RWPE2 (cell line): ENCODE measurements around the gene SEL1L3.

Experiments used
- ATAC-seq: fragments of 200-7000 bp; cut with Tn5 transposase; 3 replicates; pipeline ENCODE4 v1.9.1; 2021; ENCODE audit warnings: low read depth
- DNase-seq: peaks from one replicate; pipeline ENCODE4 v3.0.0-alpha.2; 2020; ENCODE audit warnings: low spot score
- H3K27ac ChIP-seq: fragments of 450-650 bp; 2 replicates; pipeline ENCODE4 v1.5.1; 2017; ENCODE audit warnings: mild to moderate bottlenecking; ENCODE audit not compliant: poor library complexity, severe bottlenecking
- H3K27me3 ChIP-seq: fragments of 250-450 bp; sonication (Bioruptor Pico); 2 replicates; pipeline ENCODE4 v1.5.1; 2021; ENCODE audit warnings: mild to moderate bottlenecking, moderate library complexity; ENCODE audit not compliant: insufficient read depth, poor library complexity, severe bottlenecking
- H3K36me3 ChIP-seq: fragments of 250-450 bp; sonication (Bioruptor Pico); 2 replicates; pipeline ENCODE4 v1.5.1; 2020; ENCODE audit warnings: low read depth, mild to moderate bottlenecking, moderate library complexity
- H3K4me1 ChIP-seq: fragments of 250-450 bp; sonication (Bioruptor Pico); 2 replicates; pipeline ENCODE4 v1.5.1; 2021; ENCODE audit warnings: mild to moderate bottlenecking, moderate library complexity; ENCODE audit not compliant: insufficient read depth, poor library complexity, severe bottlenecking
- H3K4me3 ChIP-seq: fragments of 250-450 bp; sonication (Bioruptor Pico); 2 replicates; pipeline ENCODE4 v1.5.1; 2021; ENCODE audit warnings: mild to moderate bottlenecking, moderate library complexity; ENCODE audit not compliant: severe bottlenecking
- H3K9me3 ChIP-seq: fragments of 250-450 bp; sonication (Bioruptor Pico); 2 replicates; pipeline ENCODE4 v1.5.1; 2021; ENCODE audit warnings: mild to moderate bottlenecking, moderate library complexity; ENCODE audit not compliant: severe bottlenecking
- CTCF ChIP-seq: fragments of 450-650 bp; IDR thresholded peaks from one replicate; pipeline ENCODE4 v1.5.1; 2017; ENCODE audit warnings: mild to moderate bottlenecking, moderate library complexity; ENCODE audit not compliant: poor library complexity, severe bottlenecking

The SEL1L3 gene

GRCh38 chr4:25753239-25753638, 109.5 kb downstream of the SEL1L3 start:
- Histone ChIP-seq H3K36me3 (no peaks in the 10 kb centered on the region), H3K4me1 (no peaks in the 10 kb centered on the region), H3K27ac (no peak overlapping the region), H3K4me3 (no peak overlapping the region), H3K9me3 (no peaks in the 10 kb centered on the region), H3K27me3 (no peaks in the 10 kb centered on the region)
- no peak for ATAC-seq
- no peak for TF ChIP-seq CTCF
- DNase-seq: no peak

DNA sequence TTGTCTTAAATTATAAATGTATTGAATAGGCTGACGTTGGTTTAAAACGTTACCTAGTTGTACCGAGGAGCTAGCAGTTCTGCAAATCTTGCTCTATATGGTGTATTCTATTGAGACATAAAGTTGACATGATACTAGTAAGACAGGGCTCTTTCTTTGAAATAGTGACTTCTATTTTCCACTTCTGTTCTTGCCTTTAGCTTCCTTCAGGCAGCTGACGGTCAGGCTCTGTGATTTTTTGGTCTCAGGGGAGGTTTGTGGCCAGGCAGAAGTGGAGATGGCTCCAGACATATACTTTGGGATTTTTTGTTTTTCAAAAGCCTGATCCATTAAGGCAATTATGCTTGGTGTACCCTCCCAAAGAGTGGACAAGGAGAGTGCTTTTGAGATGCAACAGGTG, 111.9 kb downstream of the SEL1L3 start:
- ATAC-seq: no peak
- H3K9me3 ChIP-seq: no peaks in the 10 kb centered on the region
- no peaks in the 10 kb centered on the region for H3K36me3 ChIP-seq
- H3K4me3 ChIP-seq: no peak overlapping the region
- no peak for TF ChIP-seq CTCF
- no peak overlapping the region for H3K27ac ChIP-seq
- H3K4me1 ChIP-seq: no peaks in the 10 kb centered on the region
- no peaks in the 10 kb centered on the region for H3K27me3 ChIP-seq
- DNase-seq: no peak

- H3K27me3 ChIP-seq: no peaks in the 10 kb centered on the region
Measured at GRCh38 chr4:25749150-25749794, 113.5 kb downstream of the SEL1L3 start.

GRCh38 chr4:25743971-25744370, 118.8 kb downstream of the SEL1L3 start:
- Histone ChIP-seq H3K4me3 (no peak overlapping the region), H3K36me3 (no peaks in the 10 kb centered on the region), H3K27ac (no peak overlapping the region), H3K27me3 (no peaks in the 10 kb centered on the region), H3K9me3 (no peaks in the 10 kb centered on the region), H3K4me1 (no peaks in the 10 kb centered on the region)
- no peak for DNase-seq
- ATAC-seq: no peak
- no peak for TF ChIP-seq CTCF

More at GRCh38 chr4:25749150-25749794, 113.5 kb downstream of the SEL1L3 start:
- no peak for TF ChIP-seq CTCF
- DNase-seq: no peak
- Histone ChIP-seq H3K27ac (no peak overlapping the region), H3K36me3 (no peaks in the 10 kb centered on the region), H3K9me3 (no peaks in the 10 kb centered on the region), H3K4me1 (no peaks in the 10 kb centered on the region), H3K4me3 (no peak overlapping the region)
- no peak for ATAC-seq

DNA sequence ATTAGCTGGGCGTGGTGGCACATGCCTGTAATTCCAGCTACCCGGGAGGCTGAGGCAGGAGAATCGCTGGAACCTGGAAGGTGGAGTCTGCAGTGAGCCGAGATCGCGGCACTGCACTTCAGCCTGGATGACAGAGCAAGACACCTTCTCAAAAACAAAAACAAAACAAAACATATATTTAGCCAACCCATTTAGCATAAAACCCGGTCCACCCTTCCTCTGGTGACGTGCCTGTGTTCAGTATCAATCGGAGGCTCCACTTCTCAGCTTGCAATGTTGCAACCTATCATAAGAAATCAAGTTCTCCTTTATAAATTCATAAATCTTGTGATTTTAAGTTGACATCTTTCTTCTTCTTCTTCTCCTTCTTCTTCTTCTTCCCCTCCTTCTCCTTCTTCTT, 133.2 kb downstream of the SEL1L3 start:
- Histone ChIP-seq H3K27ac (no peak overlapping the region), H3K9me3 (no peaks in the 10 kb centered on the region), H3K27me3 (no peaks in the 10 kb centered on the region), H3K4me3 (no peak overlapping the region), H3K36me3 (no peaks in the 10 kb centered on the region), H3K4me1 (no peaks in the 10 kb centered on the region)
- no peak for TF ChIP-seq CTCF
- ATAC-seq (no peak), DNase-seq (no peak)
